Breast epithelium (tissue), 4 donors: Measurements from ENCODE around the gene TPRA1. TPM values are rescaled to one million over a fixed set of nuclear protein-coding genes. Genes with fewer than 3 reads are reported as not detected.

Experiments
- DNase-seq, 2 donors: peaks; one replicate each; pipeline ENCODE4 v3.0.0-alpha.2; 2019; ENCODE audit warnings: low spot score in 2 of 2
- H3K27ac ChIP-seq, 2 donors: fragments of 200-600 bp; sonication (generic) in 1 of 2; one replicate each; pipeline ENCODE4 v1.5.1; 2016 to 2019; ENCODE audit warnings: mild to moderate bottlenecking in 1 of 2
- H3K27me3 ChIP-seq, 2 donors: fragments of 200-600 bp; sonication (generic) in 1 of 2; one replicate each; pipeline versions ENCODE4 v1.5.1 to v1.6.0; 2017 to 2019; ENCODE audit warnings: control low read depth in 1 of 2, mild to moderate bottlenecking in 1 of 2
- H3K36me3 ChIP-seq: fragments of 200-600 bp; one replicate; pipeline ENCODE4 v1.5.1; 2019
- H3K4me1 ChIP-seq, 2 donors: fragments of 200-600 bp; sonication (generic); one replicate each; pipeline ENCODE4 v1.5.1; 2016 to 2019; ENCODE audit warnings: control low read depth in 1 of 2
- H3K4me3 ChIP-seq, 3 donors: fragments of 200-600 bp; sonication (generic); 1 replicate in 2 of 3; 2 replicates in 1 of 3; pipeline ENCODE4 v1.5.1; 2016 to 2019; ENCODE audit warnings: mild to moderate bottlenecking in 3 of 3, moderate library complexity in 2 of 3
- H3K9me3 ChIP-seq, 2 donors: fragments of 200-600 bp; sonication (generic) in 1 of 2; one replicate each; pipeline ENCODE4 v1.5.1; 2016 to 2019; ENCODE audit warnings: control low read depth in 1 of 2
- POLR2A ChIP-seq: fragments of 450-650 bp; IDR thresholded peaks from one replicate; pipeline ENCODE4 v1.6.1; 2016; ENCODE audit warnings: antibody characterized with exemption, mild to moderate bottlenecking, moderate library complexity
- POLR2AphosphoS5 ChIP-seq, 3 donors: sonication (generic); formaldehyde crosslinking; IDR thresholded peaks; one replicate each; pipeline ENCODE4 v1.6.1; 2017; ENCODE audit warnings: antibody characterized with exemption in 3 of 3
- intact Hi-C: fragments of 100-400 bp; cut with DNase I; formaldehyde crosslinking; loops from one replicate; pipeline ENCODE4 v1.15.1; 2023; ENCODE audit warnings: low total_unique reads
- total RNA-seq, 3 donors: library from RNA; depleted of rRNA; stranded (reverse); fragments of >200 nt; gene quantifications; one replicate each; pipeline ENCODE4 v1.1.0, GENCODE V29; 2016
- TF ChIP-seq, protein P1 (sequence below), 3 donors: fragments of 450-650 bp; IDR thresholded peaks; one replicate each; pipeline ENCODE4 v1.5.1; 2016 to 2017; ENCODE audit warnings: antibody characterized with exemption in 3 of 3, mild to moderate bottlenecking in 3 of 3, moderate library complexity in 3 of 3

TPRA1 gene
- total RNA-seq, 3 donors from 2014 or later, result 32.1 to 49.0 (median 39.8) TPM

DNA sequence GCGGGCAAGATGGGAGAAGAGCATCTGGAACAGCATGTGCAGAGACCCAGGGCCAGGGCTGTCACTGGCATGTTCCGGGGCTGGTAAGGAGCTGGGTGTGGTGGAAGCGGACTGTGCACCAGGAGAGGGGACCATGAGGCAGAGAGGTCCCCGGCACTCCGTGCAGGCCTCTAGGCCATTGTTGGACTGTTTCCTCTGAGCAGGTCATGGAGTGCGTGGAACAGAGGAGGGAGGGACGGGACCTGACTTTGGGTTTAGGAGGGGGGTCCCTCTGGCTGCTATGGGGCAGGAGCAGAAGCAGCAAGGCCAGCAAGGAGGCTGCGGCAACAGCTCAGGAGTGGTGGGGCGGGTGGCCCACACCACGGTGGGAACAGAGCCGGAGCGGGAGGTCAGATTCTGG, 47.1 kb downstream of the TPRA1 start:
- no peak for DNase-seq
- H3K27ac ChIP-seq, result no peak overlapping the region
- H3K9me3 ChIP-seq, result no peaks in the 10 kb centered on the region
- TF ChIP-seq, protein P1, sequence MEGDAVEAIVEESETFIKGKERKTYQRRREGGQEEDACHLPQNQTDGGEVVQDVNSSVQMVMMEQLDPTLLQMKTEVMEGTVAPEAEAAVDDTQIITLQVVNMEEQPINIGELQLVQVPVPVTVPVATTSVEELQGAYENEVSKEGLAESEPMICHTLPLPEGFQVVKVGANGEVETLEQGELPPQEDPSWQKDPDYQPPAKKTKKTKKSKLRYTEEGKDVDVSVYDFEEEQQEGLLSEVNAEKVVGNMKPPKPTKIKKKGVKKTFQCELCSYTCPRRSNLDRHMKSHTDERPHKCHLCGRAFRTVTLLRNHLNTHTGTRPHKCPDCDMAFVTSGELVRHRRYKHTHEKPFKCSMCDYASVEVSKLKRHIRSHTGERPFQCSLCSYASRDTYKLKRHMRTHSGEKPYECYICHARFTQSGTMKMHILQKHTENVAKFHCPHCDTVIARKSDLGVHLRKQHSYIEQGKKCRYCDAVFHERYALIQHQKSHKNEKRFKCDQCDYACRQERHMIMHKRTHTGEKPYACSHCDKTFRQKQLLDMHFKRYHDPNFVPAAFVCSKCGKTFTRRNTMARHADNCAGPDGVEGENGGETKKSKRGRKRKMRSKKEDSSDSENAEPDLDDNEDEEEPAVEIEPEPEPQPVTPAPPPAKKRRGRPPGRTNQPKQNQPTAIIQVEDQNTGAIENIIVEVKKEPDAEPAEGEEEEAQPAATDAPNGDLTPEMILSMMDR (IDR thresholded peaks at IDR 0.05), result no peak
- TF ChIP-seq POLR2AphosphoS5 (IDR thresholded peaks at IDR 0.05) (no peak), POLR2A (no peak)
- intact Hi-C loops, result no loop called here
- H3K36me3 ChIP-seq, result no peaks in the 10 kb centered on the region
- no peak overlapping the region for H3K4me3 ChIP-seq
- H3K27me3 ChIP-seq, result no peaks in the 10 kb centered on the region
- no peaks in the 10 kb centered on the region for H3K4me1 ChIP-seq

DNA sequence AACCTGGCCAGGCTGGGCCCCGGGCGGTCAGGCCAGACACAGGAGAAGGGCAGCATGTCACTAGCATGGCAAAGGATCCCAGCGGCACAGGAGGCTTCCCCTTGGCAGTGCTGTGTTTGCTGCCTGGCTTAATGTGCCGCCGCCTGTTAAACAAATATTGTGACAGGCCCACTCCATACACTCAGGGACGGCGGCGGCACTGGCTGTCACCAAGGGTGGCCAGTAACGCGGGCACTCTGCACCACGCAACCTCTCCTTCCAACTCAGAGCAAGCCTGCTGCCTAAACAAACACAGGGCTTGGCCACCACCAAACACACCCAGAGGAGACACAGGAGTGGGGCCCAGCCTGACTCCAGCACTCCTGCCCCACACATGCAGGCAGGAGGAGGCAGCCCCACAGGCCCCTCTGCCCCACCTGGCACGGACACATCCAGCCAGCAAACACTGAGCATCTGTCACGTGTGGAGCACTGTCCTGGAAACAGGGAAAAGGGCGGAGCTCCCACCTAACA, 48.0 kb downstream of the TPRA1 start:
- Histone ChIP-seq H3K27me3 (no peaks in the 10 kb centered on the region), H3K9me3 (no peaks in the 10 kb centered on the region), H3K4me1 (no peaks in the 10 kb centered on the region), H3K27ac (no peak overlapping the region), H3K36me3 (no peaks in the 10 kb centered on the region), H3K4me3 (no peak overlapping the region)
- no peak for DNase-seq
- intact Hi-C loops, result no loop called here
- TF ChIP-seq POLR2AphosphoS5 (IDR thresholded peaks at IDR 0.05), result no peak
- TF ChIP-seq, protein P1 (IDR thresholded peaks at IDR 0.05), result no peak
- TF ChIP-seq POLR2A, result no peak

DNA sequence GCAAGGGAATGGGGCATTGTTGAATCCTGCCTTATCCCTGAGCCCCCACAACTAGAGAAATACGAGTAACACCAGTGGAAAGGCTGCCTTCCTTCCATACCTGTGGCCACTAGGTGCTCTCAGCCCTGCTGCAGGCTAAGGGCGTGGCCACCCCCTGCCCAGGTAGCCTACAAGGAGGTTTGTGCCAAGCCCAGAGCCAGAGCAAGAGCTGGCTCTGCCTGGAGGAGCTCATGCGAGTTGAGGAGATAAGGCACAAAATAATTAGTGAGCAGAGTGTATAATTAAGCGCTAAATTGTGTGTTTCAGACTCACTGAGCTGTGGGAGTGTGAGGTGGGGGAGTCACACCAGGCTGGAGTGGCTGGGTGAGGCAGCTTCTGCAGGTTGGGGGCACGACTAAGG, 49.2 kb downstream of the TPRA1 start:
- H3K36me3 ChIP-seq, result no peaks in the 10 kb centered on the region
- H3K27me3 ChIP-seq, result no peaks in the 10 kb centered on the region
- H3K4me3 ChIP-seq, result no peak overlapping the region
- no peaks in the 10 kb centered on the region for H3K9me3 ChIP-seq
- no peak overlapping the region for H3K27ac ChIP-seq
- no peaks in the 10 kb centered on the region for H3K4me1 ChIP-seq
- intact Hi-C loops, result no loop called here
- no peak for DNase-seq
- TF ChIP-seq POLR2A, result no peak
- TF ChIP-seq, protein P1 (IDR thresholded peaks at IDR 0.05), result no peak
- TF ChIP-seq POLR2AphosphoS5 (IDR thresholded peaks at IDR 0.05), result no peak

DNA sequence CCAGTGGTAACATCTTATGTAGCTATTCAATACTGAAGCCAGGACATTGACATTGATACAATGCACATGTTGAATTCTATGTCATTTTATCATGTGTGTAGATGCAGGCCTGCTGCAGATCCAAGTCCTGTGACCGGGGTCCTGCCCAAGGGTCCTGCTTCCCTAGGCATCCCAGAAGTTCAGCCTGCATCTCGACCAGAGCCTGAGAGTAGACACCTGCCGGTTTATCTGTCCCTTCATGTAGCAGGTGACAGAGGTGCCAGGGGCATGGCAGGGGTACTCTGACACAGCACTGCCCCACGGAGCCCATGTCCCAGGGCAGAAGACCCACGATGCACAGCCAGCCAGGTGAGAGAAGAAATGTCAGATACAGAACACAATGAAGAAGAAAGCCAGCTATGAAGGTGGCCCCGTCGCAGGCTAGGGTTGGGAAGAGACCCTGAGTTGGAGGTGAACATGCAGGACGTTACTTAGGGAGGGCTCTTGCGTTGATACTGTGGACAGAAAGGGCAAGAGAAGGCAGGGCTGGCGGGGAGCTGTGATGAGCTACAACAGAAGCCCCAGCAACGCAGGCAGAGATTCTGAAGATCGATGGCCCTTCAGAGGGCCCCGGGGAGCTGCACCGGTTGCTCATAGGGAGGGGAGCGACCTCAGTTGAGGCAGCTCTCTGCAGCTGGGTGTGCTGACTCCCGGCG, 51.0 kb downstream of the TPRA1 start:
- no peak for TF ChIP-seq POLR2AphosphoS5 (IDR thresholded peaks at IDR 0.05)
- TF ChIP-seq, protein P1 (IDR thresholded peaks at IDR 0.05), result no peak
- no peak for TF ChIP-seq POLR2A
- Histone ChIP-seq H3K4me1 (no peaks in the 10 kb centered on the region), H3K4me3 (no peak overlapping the region), H3K27ac (no peak overlapping the region), H3K36me3 (no peaks in the 10 kb centered on the region), H3K27me3 (no peaks in the 10 kb centered on the region), H3K9me3 (no peaks in the 10 kb centered on the region)
- no peak for DNase-seq
- intact Hi-C loops, result no loop called here

DNA sequence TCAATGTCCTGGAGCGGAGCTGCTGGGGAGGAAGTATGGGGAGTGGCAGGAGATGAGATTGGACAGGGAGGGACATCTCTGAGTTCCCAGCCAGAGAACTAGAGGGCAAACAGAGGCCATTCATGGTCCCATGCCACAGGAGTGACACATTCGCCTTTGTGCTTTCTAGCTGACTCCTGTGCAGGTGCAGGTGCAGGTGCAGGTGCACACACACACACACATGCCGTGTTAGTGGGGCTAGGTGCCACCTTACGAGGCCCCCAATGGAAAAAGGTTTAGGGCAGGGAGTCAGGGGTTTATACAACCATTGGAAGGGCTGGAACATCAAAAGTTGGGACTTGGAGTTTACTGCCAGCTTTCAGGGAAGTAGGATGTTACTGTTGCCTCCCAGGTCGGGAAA, 52.0 kb downstream of the TPRA1 start:
- no peaks in the 10 kb centered on the region for H3K9me3 ChIP-seq
- H3K27ac ChIP-seq, result no peak overlapping the region
- no peak for DNase-seq
- H3K4me1 ChIP-seq, result no peaks in the 10 kb centered on the region
- H3K36me3 ChIP-seq, result no peaks in the 10 kb centered on the region
- TF ChIP-seq POLR2A (no peak), POLR2AphosphoS5 (IDR thresholded peaks at IDR 0.05) (no peak)
- TF ChIP-seq, protein P1 (IDR thresholded peaks at IDR 0.05), result no peak
- intact Hi-C loops, result no loop called here
- no peaks in the 10 kb centered on the region for H3K27me3 ChIP-seq
- no peak overlapping the region for H3K4me3 ChIP-seq
